Measurements from ENCODE around the gene ADPRH. TPM values are rescaled to one million over a fixed set of nuclear protein-coding genes. Genes with fewer than 3 reads are reported as not detected.
A peak's percentile ranks its signal among the peaks of the same experiment; 100 is the strongest.

The ADPRH gene
- total and polyA plus RNA-seq, 10 of the 15 experiments (the other 5 are each of a cell fraction or from before 2014, with no cell fraction given), result 2.3 to 32.6 (median 19.0) TPM

- TF ChIP-seq IKZF1 (conservative IDR thresholded peaks at IDR 0.05) (0 out of 2 replicates have a peak, but pooled peaks have one; percentile 13), CEBPZ (IDR thresholded peaks at IDR 0.05; ENCODE audit: low read depth, low read length) (no peak), ZBTB4 (CRISPR knock-in tag; IDR thresholded peaks at IDR 0.05) (no peak), RUNX3 (IDR thresholded peaks at IDR 0.05; ENCODE audit: low read length) (no peak), TCF3 (IDR thresholded peaks at IDR 0.05; ENCODE audit: borderline replicate concordance, insufficient read depth, low read depth, low read length) (no peak), TCF12 (IDR thresholded peaks at IDR 0.05; ENCODE audit: low read depth, low read length) (no peak)
Measured at GRCh38 chr3:119557192-119557876, 22.0 kb upstream of the ADPRH start (continued).
